HepG2 (cell line): ENCODE measurements around the gene VSIG2. TPM values are rescaled to one million over a fixed set of nuclear protein-coding genes. Genes with fewer than 3 reads are reported as not detected.

Experiments used
- HOXA9 ChIP-seq: sonication (generic); formaldehyde crosslinking; IDR thresholded peaks from 2 replicates; pipeline ENCODE4 v1.8.1; 2022; ENCODE audit warnings: missing genetic modification reagents, mild to moderate bottlenecking, moderate library complexity, borderline replicate concordance
- JUN ChIP-seq: sonication (generic); formaldehyde crosslinking; IDR thresholded peaks from 2 replicates; pipeline ENCODE4 v1.4.0; 2020; ENCODE audit warnings: mild to moderate bottlenecking, missing genetic modification reagents
- UBTF ChIP-seq: sonication (generic); formaldehyde crosslinking; IDR thresholded peaks from 2 replicates; pipeline ENCODE4 v1.4.0; 2020; ENCODE audit warnings: mild to moderate bottlenecking, missing genetic modification reagents
- ZBTB25 ChIP-seq: IDR thresholded peaks from 2 replicates; pipeline ENCODE4 v1.6.1; 2018; ENCODE audit warnings: missing genetic modification reagents
- ZNF609 ChIP-seq: sonication (generic); formaldehyde crosslinking; IDR thresholded peaks from 2 replicates; pipeline ENCODE4 v1.4.0; 2020; ENCODE audit warnings: mild to moderate bottlenecking, missing genetic modification reagents, borderline replicate concordance
- polyA plus RNA-seq, 8 experiments: library from polyadenylated mRNA; depleted of rRNA in 3 of 8; stranded (reverse) in 7 of 8; unstranded in 1 of 8; fragments of >200 nt; fragmentation: Illumina TruSeq in 4 of 8; extraction: Trizol in 4 of 8; gene quantifications; 2 replicates each; pipeline versions ENCODE4 v1.2.1 to v1.2.3, GENCODE V29; 2011 to 2016; ENCODE audit warnings: low read depth in 4 of 8, missing spikeins in 1 of 8, mixed read lengths in 1 of 8; ENCODE audit not compliant: insufficient read depth in 1 of 8
- total RNA-seq, 5 experiments: library from RNA; depleted of rRNA; stranded (reverse); fragments of >200 nt; fragmentation: Illumina TruSeq; extraction: Trizol; gene quantifications; 2 replicates each; pipeline ENCODE4 v1.2.3, GENCODE V29; 2016; ENCODE audit warnings: low read depth in 1 of 5

VSIG2 gene
- total and polyA plus RNA-seq, 2 of the 13 experiments (the other 11 are each of a cell fraction or from before 2014, with no cell fraction given), result 0.80 to 2.7 TPM

GRCh38 chr11:124745270-124745834 lies 6.7 kb downstream of the VSIG2 start (continued):
- no peak for TF ChIP-seq UBTF (CRISPR knock-in tag)
- TF ChIP-seq HOXA9 (CRISPR knock-in tag), result no peak
- TF ChIP-seq ZBTB25 (CRISPR knock-in tag), result no peak
- no peak for TF ChIP-seq JUN (CRISPR knock-in tag)
- no peak for TF ChIP-seq ZNF609
